Measurements from ENCODE around the gene RBSN.

The RBSN gene

GRCh38 chr3:15064835-15065549 is 34.0 kb downstream of the RBSN start, which contains the start of gene MRPS25 (continued):
- TF ChIP-seq ZNF18 (tag by site-specific recombination; IDR thresholded peaks at IDR 0.05), result no peak
- TF ChIP-seq ZNF394 (tag by site-specific recombination; IDR thresholded peaks at IDR 0.05; ENCODE audit: borderline replicate concordance), result peak; percentile 80; the same call in 1 of the 2 replicates
- TF ChIP-seq ZNF560 (tag by site-specific recombination; IDR thresholded peaks at IDR 0.05; ENCODE audit: borderline replicate concordance), result no peak
- TF ChIP-seq ZNF677 (tag by site-specific recombination; IDR thresholded peaks at IDR 0.05), result no peak
- no peak for TF ChIP-seq ZNF148 (tag by site-specific recombination; IDR thresholded peaks at IDR 0.05; ENCODE audit: borderline replicate concordance)
- no peak for TF ChIP-seq KLF16 (tag by site-specific recombination; IDR thresholded peaks at IDR 0.05)
- no peak for TF ChIP-seq ZNF792 (tag by site-specific recombination; IDR thresholded peaks at IDR 0.05)
- peak; percentile 86 for TF ChIP-seq ZBTB26 (tag by site-specific recombination; optimal IDR thresholded peaks at IDR 0.05)
- no peak for TF ChIP-seq ZNF473 (tag by site-specific recombination; IDR thresholded peaks at IDR 0.05)
- no peak for TF ChIP-seq INSM2 (tag by site-specific recombination; IDR thresholded peaks at IDR 0.05)
- TF ChIP-seq ZNF223 (tag by site-specific recombination; IDR thresholded peaks at IDR 0.05), result no peak
- no peak for TF ChIP-seq ZBTB44 (tag by site-specific recombination; IDR thresholded peaks at IDR 0.05)
- no peak for TF ChIP-seq ZSCAN23 (tag by site-specific recombination; IDR thresholded peaks at IDR 0.05)
- TF ChIP-seq PRDM2 (tag by site-specific recombination; IDR thresholded peaks at IDR 0.05; ENCODE audit: borderline replicate concordance), result no peak
- no peak for TF ChIP-seq ZNF350 (tag by site-specific recombination; IDR thresholded peaks at IDR 0.05)
- no peak for TF ChIP-seq ZNF449 (tag by site-specific recombination; IDR thresholded peaks at IDR 0.05)
- TF ChIP-seq ZNF658 (tag by site-specific recombination; IDR thresholded peaks at IDR 0.05), result no peak
- TF ChIP-seq ZNF76 (tag by site-specific recombination; IDR thresholded peaks at IDR 0.05; ENCODE audit: borderline replicate concordance, low read depth), result peak; percentile 99
- no peak for TF ChIP-seq ZNF391 (tag by site-specific recombination; IDR thresholded peaks at IDR 0.05; ENCODE audit: borderline replicate concordance, low read depth)
- TF ChIP-seq ZFP69B (tag by site-specific recombination; IDR thresholded peaks at IDR 0.05), result no peak
- TF ChIP-seq ZNF114 (tag by site-specific recombination; IDR thresholded peaks at IDR 0.05), result no peak
- no peak for TF ChIP-seq ZNF175 (tag by site-specific recombination; IDR thresholded peaks at IDR 0.05)
- no peak for TF ChIP-seq ZNF174 (tag by site-specific recombination; IDR thresholded peaks at IDR 0.05)

All from HEK293 (cell line).